Fibroblast of the conjunctiva (primary cell): ENCODE results near the gene FRG2C.
"Not testable (repeated sequence)": the region's sequence is repeated elsewhere in the genome, so short reads cannot be mapped to it uniquely, and the experiment has no call there.

Experiments used
- DNase-seq: peaks from one replicate; pipeline ENCODE4 v3.0.0-alpha.2; 2010; ENCODE audit warnings: low read depth

FRG2C gene

GRCh38 chr3:75669348-75670297 is 5.5 kb downstream of the FRG2C start:
- DNase-seq: not testable (repeated sequence)

DNA sequence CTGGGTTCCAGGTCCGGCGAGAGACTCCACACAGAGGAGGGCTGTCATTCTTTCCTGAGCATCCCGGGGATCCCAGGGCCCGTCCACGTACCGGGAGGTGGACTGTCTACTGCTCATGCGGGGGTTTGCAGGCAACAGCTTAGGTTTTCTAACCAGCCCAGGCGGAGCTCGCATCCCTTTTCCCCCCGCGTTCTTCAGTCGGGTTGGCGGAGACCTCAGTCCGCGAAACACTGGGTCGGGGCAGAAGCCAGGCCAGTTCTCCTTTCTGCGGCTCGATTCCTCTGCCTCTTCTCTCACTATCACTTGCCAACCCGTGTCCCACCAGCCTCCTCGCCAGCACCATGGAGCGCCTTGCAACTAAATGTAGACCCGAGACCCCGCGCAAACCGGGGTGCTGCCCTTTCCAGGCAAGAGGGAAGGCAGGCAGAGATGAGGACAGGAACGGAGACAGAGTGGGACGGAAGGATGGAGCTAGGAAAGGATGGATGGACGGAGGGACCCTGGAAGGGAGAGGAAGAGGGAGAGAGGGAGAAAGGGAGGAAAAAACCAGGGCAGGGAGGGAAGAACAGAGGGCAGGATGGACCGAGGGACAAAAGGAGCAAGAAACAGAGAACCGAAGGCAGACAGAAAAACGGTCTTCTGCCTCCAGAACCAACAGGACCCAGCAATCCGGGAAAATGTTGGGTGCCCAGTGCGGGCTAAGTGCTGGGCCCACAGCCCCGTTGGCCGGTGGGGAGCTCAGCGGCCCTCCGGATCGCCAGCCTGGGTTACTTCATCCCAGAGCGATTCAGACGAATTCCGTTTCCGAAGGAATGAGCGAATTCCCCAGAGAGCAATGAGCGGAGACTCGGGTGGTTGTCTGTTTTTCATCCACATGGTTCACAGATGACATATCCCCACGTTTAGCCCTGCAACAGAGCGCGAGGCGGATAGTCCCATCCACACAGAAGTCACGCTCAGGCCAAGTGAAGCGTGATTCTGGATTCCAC is 6.5 kb downstream of the FRG2C start:
- DNase-seq: peak; percentile 53

DNA sequence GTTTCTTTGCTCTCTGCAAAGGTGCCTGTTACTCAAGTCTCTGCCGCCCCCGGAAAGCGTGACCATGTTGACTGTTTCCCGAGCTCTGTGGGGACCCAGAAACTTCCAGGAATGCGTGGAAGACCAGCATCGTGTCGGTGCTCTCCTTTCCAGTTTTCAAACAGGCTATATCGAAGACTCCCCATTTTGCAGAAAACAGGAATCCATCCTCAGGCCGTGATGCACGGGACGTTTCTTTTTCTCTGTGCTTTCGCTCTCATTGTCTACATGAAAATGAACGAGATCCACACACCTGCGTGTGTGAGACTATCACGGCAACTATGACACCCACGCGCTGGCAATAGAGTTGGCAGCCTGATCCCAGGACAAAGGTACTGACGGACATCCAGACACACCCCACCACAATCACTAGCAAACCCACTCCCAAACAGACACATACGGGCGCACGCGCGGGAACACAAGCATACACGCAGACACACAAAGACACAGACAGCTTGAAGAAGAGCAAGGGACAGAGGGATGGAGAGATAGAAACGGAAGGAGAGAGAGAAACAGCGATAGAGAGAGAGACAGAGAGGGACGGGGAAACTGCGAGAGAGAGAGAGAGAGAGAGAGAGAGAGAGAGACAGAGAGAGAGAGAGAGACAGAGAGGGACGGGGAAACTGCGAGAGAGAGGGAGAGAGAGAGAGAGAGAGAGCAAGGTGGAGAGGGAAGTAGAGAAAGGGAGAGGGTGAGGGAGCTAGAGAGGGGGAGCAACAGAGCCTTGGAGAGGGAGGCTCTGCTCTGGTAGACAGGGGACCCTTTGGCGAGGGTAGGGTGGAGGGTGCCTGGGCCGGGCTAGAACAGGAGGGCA is 7.4 kb downstream of the FRG2C start:
- not testable (repeated sequence) for DNase-seq

DNA sequence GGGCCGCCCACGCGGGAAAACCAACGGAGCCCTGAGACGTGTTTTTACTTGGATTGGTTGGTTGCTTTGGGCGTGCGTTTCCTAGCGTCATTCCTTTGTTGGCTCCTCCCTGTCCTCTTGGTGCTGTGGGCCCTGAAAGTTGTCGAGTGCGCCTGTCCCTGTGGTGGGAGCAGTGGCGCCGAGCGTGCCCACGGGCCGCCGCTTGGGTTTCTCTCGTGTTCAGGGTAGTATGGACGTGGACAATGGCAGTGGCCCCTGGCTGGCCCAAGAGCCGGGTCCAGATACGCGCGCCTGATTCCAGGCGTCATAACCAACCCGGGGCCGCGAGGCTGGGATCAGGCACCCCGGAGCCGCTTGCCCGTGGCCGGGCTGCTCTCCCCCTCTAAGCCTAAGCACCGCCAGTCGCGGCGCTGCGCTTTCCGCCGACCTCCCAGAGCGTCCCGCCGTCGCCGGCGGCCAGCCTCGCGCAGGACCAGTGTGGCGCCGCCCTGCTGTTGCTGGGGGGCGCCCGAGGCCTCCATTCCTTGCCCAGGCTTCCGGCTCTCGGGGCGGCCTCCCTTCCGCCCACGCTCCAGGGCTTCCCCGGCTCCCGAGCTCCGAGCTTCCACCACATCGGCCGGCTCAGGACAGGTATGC is 8.1 kb downstream of the FRG2C start:
- peak; percentile 74 for DNase-seq

GRCh38 chr3:75683965-75684364 is 19.8 kb downstream of the FRG2C start:
- not testable (repeated sequence) for DNase-seq

GRCh38 chr3:75687323-75687722 is 23.2 kb downstream of the FRG2C start:
- no peak for DNase-seq

GRCh38 chr3:75692061-75692460 is 27.9 kb downstream of the FRG2C start:
- DNase-seq: no peak
